Iris pigment epithelial cell (primary cell): ENCODE data around the gene IGLON5.
A peak's percentile ranks its signal among the peaks of the same experiment; 100 is the strongest.

Experiments
- DNase-seq: peaks from one replicate; pipeline ENCODE4 v3.0.0-alpha.2; 2011; ENCODE audit warnings: low read depth

Gene IGLON5

GRCh38 chr19:51339313-51339686 lies 27.9 kb downstream of the IGLON5 start:
- DNase-seq, result no peak

GRCh38 chr19:51339687-51340656 lies 28.5 kb downstream of the IGLON5 start:
- peak; percentile 98 for DNase-seq

GRCh38 chr19:51341066-51341465 lies 29.6 kb downstream of the IGLON5 start:
- no peak for DNase-seq

GRCh38 chr19:51341976-51342580 lies 30.6 kb downstream of the IGLON5 start, which contains the start of gene VSIG10L:
TSS of gene VSIG10L (minus strand) at chr19:51342139. CDS start at chr19:51342124, 15 bp downstream.
- DNase-seq, result no peak

- no peak for DNase-seq
Measured at GRCh38 chr19:51342631-51343569, 31.5 kb downstream of the IGLON5 start.

- no peak for DNase-seq
Measured at GRCh38 chr19:51345076-51345620, 33.7 kb downstream of the IGLON5 start.

GRCh38 chr19:51346742-51347141 lies 35.3 kb downstream of the IGLON5 start:
- no peak for DNase-seq

GRCh38 chr19:51347209-51347928 lies 35.9 kb downstream of the IGLON5 start:
- no peak for DNase-seq

- no peak for DNase-seq
Measured at GRCh38 chr19:51351266-51351990, 40.0 kb downstream of the IGLON5 start.

GRCh38 chr19:51352783-51353360 lies 41.4 kb downstream of the IGLON5 start:
- DNase-seq, result no peak

- no peak for DNase-seq
Measured at GRCh38 chr19:51354103-51354741, 42.8 kb downstream of the IGLON5 start.

GRCh38 chr19:51354742-51355148 lies 43.3 kb downstream of the IGLON5 start:
- peak; percentile 57 for DNase-seq

GRCh38 chr19:51356159-51356801 lies 44.8 kb downstream of the IGLON5 start:
- DNase-seq, result no peak

- no peak for DNase-seq
Measured at GRCh38 chr19:51357952-51358351, 46.5 kb downstream of the IGLON5 start.

GRCh38 chr19:51359294-51359693 lies 47.9 kb downstream of the IGLON5 start:
- DNase-seq, result peak; percentile 96

- no peak for DNase-seq
Measured at GRCh38 chr19:51361239-51361638, 49.8 kb downstream of the IGLON5 start.

- no peak for DNase-seq
Measured at GRCh38 chr19:51364200-51365106, 53.0 kb downstream of the IGLON5 start.
